Heart right ventricle (tissue), 16 donors: ENCODE data around the gene GNAL. TPM values are rescaled to one million over a fixed set of nuclear protein-coding genes. Genes with fewer than 3 reads are reported as not detected.

Source experiments
- ATAC-seq, 8 donors: fragments of 200-7000 bp; cut with Tn5 transposase; one replicate each; pipeline ENCODE4 v1.9.1; 2020; ENCODE audit warnings: mild to moderate bottlenecking in 8 of 8, moderate library complexity in 8 of 8, moderate number of reproducible peaks in 1 of 8
- DNase-seq, 2 donors: peaks; one replicate each; pipeline ENCODE4 v3.0.0-alpha.2; 2020
- H3K27ac ChIP-seq, 10 donors: fragments of 200-600 bp; sonication (generic) in 2 of 10; one replicate each; pipeline versions ENCODE4 v1.5.0 to v1.8.0; 2020 to 2022; ENCODE audit warnings: mild to moderate bottlenecking in 3 of 10
- H3K27me3 ChIP-seq, 7 donors: fragments of 200-600 bp; one replicate each; pipeline ENCODE4 v1.8.0; 2021 to 2022; ENCODE audit warnings: mild to moderate bottlenecking in 2 of 7
- H3K36me3 ChIP-seq, 9 donors: fragments of 200-600 bp; sonication (generic) in 1 of 9; one replicate each; pipeline versions ENCODE4 v1.5.0 to v1.8.0; 2020 to 2022; ENCODE audit warnings: mild to moderate bottlenecking in 2 of 9
- H3K4me1 ChIP-seq, 9 donors: fragments of 200-600 bp; sonication (generic) in 1 of 9; one replicate each; pipeline versions ENCODE4 v1.5.0 to v1.8.0; 2020 to 2022; ENCODE audit warnings: mild to moderate bottlenecking in 4 of 9
- H3K4me3 ChIP-seq, 10 donors: fragments of 200-600 bp; sonication (generic) in 2 of 10; one replicate each; pipeline versions ENCODE4 v1.5.0 to v1.8.0; 2020 to 2022; ENCODE audit warnings: mild to moderate bottlenecking in 7 of 10, moderate library complexity in 2 of 10
- H3K9me3 ChIP-seq, 11 donors: fragments of 200-600 bp in 10 of 11; sonication (generic) in 2 of 11; one replicate each; pipeline versions ENCODE4 v1.5.0 to v1.8.0; 2013 to 2022; ENCODE audit warnings: mild to moderate bottlenecking in 2 of 11, control low read depth in 1 of 11, moderate library complexity in 1 of 11
- CTCF ChIP-seq, 9 donors: fragments of 200-600 bp; sonication (generic) in 2 of 9; IDR thresholded peaks; one replicate each; pipeline versions ENCODE4 v1.5.0 to v1.8.0; 2021 to 2022; ENCODE audit warnings: antibody characterized with exemption in 9 of 9, mild to moderate bottlenecking in 5 of 9, moderate library complexity in 1 of 9
- WGBS, 2 donors: extraction: QIAGEN DNeasy Blood & Tissue Kit; methylation state at CpG; one replicate each; pipeline ENCODE4 v1.1.7; 2013; ENCODE audit warnings: inconsistent platforms in 1 of 2; 5-methylcytosine and 5-hydroxymethylcytosine counted together
- intact Hi-C, 10 donors: fragments of 100-400 bp; cut with DNase I; formaldehyde crosslinking; loops; one replicate each; pipeline versions ENCODE4 v1.11.1 to v1.14.2; 2022
- polyA plus RNA-seq, 2 donors: library from polyadenylated mRNA; stranded (reverse); fragments of 200-250 nt; gene quantifications; one replicate each; pipeline ENCODE4 v1.2.3, GENCODE V29; 2013
- total RNA-seq, 10 donors: library from RNA; stranded (reverse); fragmentation: NEBNext Ultra II Directional in 3 of 10; extraction: Animal tissue kit (Norgen Biotek cat#: 25700) in 3 of 10; gene quantifications; one replicate each; pipeline versions ENCODE4 v1.2.1 to v1.2.4, GENCODE V29; 2021 to 2023
- donor health status: Arrhythmogenic right ventricular cardiomyopathy.
- donor health status: ischemic (EF 13 %, LVEDD 7.1; RV severe dilation, severe dysfunction).
- donor health status: healthy with polysubstance abuse.
- donor health status: DM: no; HTN: yes; CAD: no.
- donor health status: DM: no; HTN: no; CAD: no.
- donor health status: ischemic (EF 25% LVEDD 6.9; RV normal size, moderate dysfunction).
- donor health status: ischemic (EF 25% LVEDD 5.7; RV mildly dilated, moderate dysfunction).
- donor health status: healthy.
- donor health status: DM: yes; HTN: yes; CAD: no.
- donor health status: Ischemic cardiomyopathy.
- donor health status: ischemic (EF 35%, LVEDD 5.7; RV mildly dilated, moderate dysfunction).
- donor health status: nonischemic (EF 11% LVEDD 7.7; RV severe dilation, severe dysfunction).
- donor health status: DM: yes; HTN: yes; CAD: no.
- donor health status: PGD.
- donor health status: ischemic (EF 29% LVEDD 5.4; RV normal size, mild dysfunction).
- donor health status: nonischemic (EF 23%, LVEDD 6.1; RV moderate dilation, normal function).

Gene GNAL
- total and polyA plus RNA-seq, 12 donors, result 0.42 to 6.9 (median 1.6) TPM

GRCh38 chr18:11728249-11728648, 39.2 kb downstream of the GNAL start:
- no peaks in the 10 kb centered on the region for H3K9me3 ChIP-seq
- no peaks in the 10 kb centered on the region for H3K36me3 ChIP-seq
- TF ChIP-seq CTCF (IDR thresholded peaks at IDR 0.05), result peak in 4 of 9 donors; percentile 10 to 26 (median 19)
- peaks cover 0 to 5% (median 0%) of the 10 kb centered on the region in 9 donors for H3K4me1 ChIP-seq
- H3K27me3 ChIP-seq, result peaks cover 3 to 46% (median 21%) of the 10 kb centered on the region in 7 donors
- intact Hi-C loops, result no loop called here
- H3K4me3 ChIP-seq, result no peak overlapping the region
- no peak overlapping the region for H3K27ac ChIP-seq
- ATAC-seq (no peak), DNase-seq (no peak)
- WGBS, 2 donors, result 44 to 50% methylated on average over 1 of the region's 1 CpG

- WGBS, 2 donors, result 77 to 85% methylated on average over 6 of the region's 6 CpGs
- no peaks in the 10 kb centered on the region for H3K9me3 ChIP-seq
- ATAC-seq (no peak), DNase-seq (no peak)
- intact Hi-C loops, result no loop called here
- peaks cover 0 to 7% (median 0%) of the 10 kb centered on the region in 9 donors for H3K4me1 ChIP-seq
- H3K27me3 ChIP-seq, result peaks cover 3 to 50% (median 24%) of the 10 kb centered on the region in 7 donors
- H3K36me3 ChIP-seq, result no peaks in the 10 kb centered on the region
- no peak for TF ChIP-seq CTCF (IDR thresholded peaks at IDR 0.05)
- no peak overlapping the region for H3K27ac ChIP-seq
- no peak overlapping the region for H3K4me3 ChIP-seq
Measured at GRCh38 chr18:11729556-11729955, 40.5 kb downstream of the GNAL start.

- H3K4me3 ChIP-seq, result peak overlapping the region in 6 of 10 donors; percentile 28 to 37 (median 30)
- 11 to 12% methylated on average over 17 of the region's 17 CpGs for WGBS, 2 donors
- no peaks in the 10 kb centered on the region for H3K36me3 ChIP-seq
- H3K27me3 ChIP-seq, result peaks cover 3 to 48% (median 26%) of the 10 kb centered on the region in 7 donors
- ATAC-seq (peak; percentile 80 to 96 (median 92)), DNase-seq (peak; percentile 65 to 82)
- H3K4me1 ChIP-seq, result peaks cover 0 to 7% (median 0%) of the 10 kb centered on the region in 9 donors
- no peaks in the 10 kb centered on the region for H3K9me3 ChIP-seq
- no peak overlapping the region for H3K27ac ChIP-seq
- TF ChIP-seq CTCF (IDR thresholded peaks at IDR 0.05), result peak; percentile 80 to 95 (median 92)
- intact Hi-C loops, result loop anchor here (1.0 to 10.0 kb wide), 10 partner anchors 72 to 306 kb away; no protein-coding TSS in a partner anchor
Measured at GRCh38 chr18:11733031-11733430, 44.0 kb downstream of the GNAL start.

- Histone ChIP-seq H3K27ac (no peak overlapping the region), H3K27me3 (peaks cover 0 to 27% (median 16%) of the 10 kb centered on the region in 7 donors), H3K36me3 (no peaks in the 10 kb centered on the region), H3K9me3 (no peaks in the 10 kb centered on the region), H3K4me3 (no peak overlapping the region), H3K4me1 (peaks cover 0 to 7% (median 0%) of the 10 kb centered on the region in 9 donors)
- intact Hi-C loops, result loop anchor here in 5 of 10 donors (5.0 to 10.0 kb wide), 4 partner anchors 68 to 306 kb away; no protein-coding TSS in a partner anchor
- WGBS, 2 donors, result 72 to 82% methylated on average over 1 of the region's 1 CpG
- TF ChIP-seq CTCF (IDR thresholded peaks at IDR 0.05), result no peak
- no peak for DNase-seq
- ATAC-seq, result no peak
Measured at GRCh38 chr18:11736656-11737055, 47.6 kb downstream of the GNAL start.
